NCI-H128 (cell line): ENCODE measurements around the gene GPSM1.

Experiments used
- DNase-seq: peaks from one replicate; lab custom pipeline; 2025; ENCODE audit not compliant: unreplicated experiment; lab: John Stamatoyannopoulos, UW

Gene GPSM1

GRCh38 chr9:136331556-136332481 is 4.5 kb downstream of the GPSM1 start:
- no peak for DNase-seq

GRCh38 chr9:136332482-136332983 is 5.2 kb downstream of the GPSM1 start:
- no peak for DNase-seq

- DNase-seq: no peak
Observed at GRCh38 chr9:136333045-136333444, 5.7 kb downstream of the GPSM1 start.

GRCh38 chr9:136333486-136333885 is 6.1 kb downstream of the GPSM1 start:
- DNase-seq: no peak

- DNase-seq: no peak
Observed at GRCh38 chr9:136334541-136334940, 7.2 kb downstream of the GPSM1 start.

GRCh38 chr9:136335296-136336155 is 8.2 kb downstream of the GPSM1 start:
- DNase-seq: no peak

- no peak for DNase-seq
Observed at GRCh38 chr9:136336156-136336870, 9.0 kb downstream of the GPSM1 start.

GRCh38 chr9:136336881-136337280 is 9.5 kb downstream of the GPSM1 start:
- no peak for DNase-seq

- DNase-seq: no peak
Observed at GRCh38 chr9:136337416-136338395, 10.4 kb downstream of the GPSM1 start.

- DNase-seq: no peak
Observed at GRCh38 chr9:136338511-136338910, 11.2 kb downstream of the GPSM1 start.

- DNase-seq: no peak
Observed at GRCh38 chr9:136339173-136339957, 12.0 kb downstream of the GPSM1 start.

- no peak for DNase-seq
Observed at GRCh38 chr9:136339958-136340310, 12.6 kb downstream of the GPSM1 start.

- DNase-seq: no peak
Observed at GRCh38 chr9:136340356-136341041, 13.2 kb downstream of the GPSM1 start.

GRCh38 chr9:136341042-136341655 is 13.8 kb downstream of the GPSM1 start:
- no peak for DNase-seq

GRCh38 chr9:136341769-136342168 is 14.4 kb downstream of the GPSM1 start:
- DNase-seq: no peak

GRCh38 chr9:136342181-136343120 is 15.1 kb downstream of the GPSM1 start:
- no peak for DNase-seq
